Activated T-helper 1 cell treated with anti-CD3 and anti-CD28 coated beads, Interleukin-12 subunit alpha, Interleukin-12 subunit beta, Interleukin-2, Interleukin-4 antibody, amounts not matched to agents 30 ng/mL and 10 ng/mL and 1 ng/mL, durations not matched to agents 14 hours and 24 hours and 36 hours (primary cell): ENCODE measurements around the gene SGTA. TPM values are rescaled to one million over a fixed set of nuclear protein-coding genes. Genes with fewer than 3 reads are reported as not detected.
"Not testable (repeated sequence)": the region's sequence is repeated elsewhere in the genome, so short reads cannot be mapped to it uniquely, and the experiment has no call there.

Source experiments
- DNase-seq: peaks from one replicate; pipeline ENCODE4 v3.0.0; 2021; ENCODE audit warnings: low spot score
- H3K27ac Mint-ChIP-seq: one replicate; pipeline ENCODE4 v1.8.0; 2021; ENCODE audit warnings: mild to moderate bottlenecking, mixed read lengths
- H3K27me3 Mint-ChIP-seq: one replicate; pipeline ENCODE4 v1.8.0; 2022; ENCODE audit warnings: mild to moderate bottlenecking, moderate library complexity, mixed read lengths; ENCODE audit not compliant: insufficient read depth
- H3K36me3 Mint-ChIP-seq: one replicate; pipeline ENCODE4 v1.8.0; 2021; ENCODE audit warnings: low read depth, mixed read lengths
- H3K4me1 Mint-ChIP-seq: one replicate; pipeline ENCODE4 v1.8.0; 2021; ENCODE audit warnings: low read depth, mixed read lengths
- H3K4me3 Mint-ChIP-seq: one replicate; pipeline ENCODE4 v1.8.0; 2021; ENCODE audit warnings: mild to moderate bottlenecking, moderate library complexity, mixed read lengths
- H3K9me3 Mint-ChIP-seq: one replicate; pipeline ENCODE4 v1.8.0; 2021; ENCODE audit warnings: mixed read lengths
- intact Hi-C: fragments of 100-400 bp; cut with micrococcal nuclease; formaldehyde crosslinking; loops from one replicate; pipeline ENCODE4 v1.15.1; 2024
- total RNA-seq: library from RNA; stranded (reverse); gene quantifications from 2 replicates; pipeline ENCODE4 v1.2.3, GENCODE V29; 2022

Gene SGTA
- 73.4 and 77.8 TPM in 2 replicates for total RNA-seq

- Mint-ChIP-seq H3K4me1 (peaks cover 62% of the 10 kb centered on the region), H3K27me3 (no peaks in the 10 kb centered on the region)
- intact Hi-C loops, result loop anchor here (1.0 to 10.0 kb wide), 8 partner anchors 58 to 1376 kb away; partner anchors contain the start of genes AP3D1, DAZAP1, GADD45B and MFSD12
Measured at GRCh38 chr19:2782936-2783780, at the start of gene SGTA. Gene SGTA (minus strand): TSS chr19:2783273. CDS start chr19:2769068, 14,205 bp downstream.

GRCh38 chr19:2827840-2828489, 44.9 kb upstream of the SGTA start:
- Mint-ChIP-seq H3K4me1 (no peaks in the 10 kb centered on the region), H3K27me3 (no peaks in the 10 kb centered on the region), H3K36me3 (peaks cover 22% of the 10 kb centered on the region), H3K4me3 (no peak overlapping the region), H3K9me3 (peaks cover 44% of the 10 kb centered on the region), H3K27ac (no peak overlapping the region)
- no peak for DNase-seq
- intact Hi-C loops, result no loop called here

More at GRCh38 chr19:2782936-2783780, at the start of gene SGTA:
- H3K36me3 Mint-ChIP-seq, result peaks cover 12% of the 10 kb centered on the region
- peak within 1 kb of the TSS; percentile 89 for H3K27ac Mint-ChIP-seq
- DNase-seq, result peak; percentile 96
- no peaks in the 10 kb centered on the region for H3K9me3 Mint-ChIP-seq
- peak within 1 kb of the TSS; percentile 98 for H3K4me3 Mint-ChIP-seq

GRCh38 chr19:2827022-2827421, 43.9 kb upstream of the SGTA start:
- H3K9me3 Mint-ChIP-seq, result peaks cover 35% of the 10 kb centered on the region
- no peak for DNase-seq
- no peak overlapping the region for H3K27ac Mint-ChIP-seq
- intact Hi-C loops, result no loop called here
- H3K4me1 Mint-ChIP-seq, result no peaks in the 10 kb centered on the region
- H3K36me3 Mint-ChIP-seq, result peaks cover 19% of the 10 kb centered on the region
- H3K4me3 Mint-ChIP-seq, result no peak overlapping the region
- H3K27me3 Mint-ChIP-seq, result no peaks in the 10 kb centered on the region

- intact Hi-C loops, result no loop called here
- no peaks in the 10 kb centered on the region for H3K4me1 Mint-ChIP-seq
- H3K27me3 Mint-ChIP-seq, result no peaks in the 10 kb centered on the region
- H3K27ac Mint-ChIP-seq, result no peak overlapping the region
- no peak for DNase-seq
- H3K4me3 Mint-ChIP-seq, result no peak overlapping the region
- H3K36me3 Mint-ChIP-seq, result peaks cover 18% of the 10 kb centered on the region
- peaks cover 26% of the 10 kb centered on the region for H3K9me3 Mint-ChIP-seq
Measured at GRCh38 chr19:2824129-2824528, 41.1 kb upstream of the SGTA start.

GRCh38 chr19:2823646-2824045, 40.6 kb upstream of the SGTA start:
- no peak overlapping the region for H3K4me3 Mint-ChIP-seq
- no peak overlapping the region for H3K27ac Mint-ChIP-seq
- H3K27me3 Mint-ChIP-seq, result no peaks in the 10 kb centered on the region
- peaks cover 24% of the 10 kb centered on the region for H3K9me3 Mint-ChIP-seq
- no peak for DNase-seq
- intact Hi-C loops, result no loop called here
- peaks cover 16% of the 10 kb centered on the region for H3K36me3 Mint-ChIP-seq
- H3K4me1 Mint-ChIP-seq, result no peaks in the 10 kb centered on the region

- no peak overlapping the region for H3K4me3 Mint-ChIP-seq
- no peaks in the 10 kb centered on the region for H3K27me3 Mint-ChIP-seq
- no peak for DNase-seq
- intact Hi-C loops, result no loop called here
- H3K9me3 Mint-ChIP-seq, result peaks cover 16% of the 10 kb centered on the region
- H3K4me1 Mint-ChIP-seq, result no peaks in the 10 kb centered on the region
- H3K27ac Mint-ChIP-seq, result no peak overlapping the region
- H3K36me3 Mint-ChIP-seq, result peaks cover 14% of the 10 kb centered on the region
Measured at GRCh38 chr19:2822846-2823245, 39.8 kb upstream of the SGTA start.

GRCh38 chr19:2820112-2820702, 37.1 kb upstream of the SGTA start:
- Mint-ChIP-seq H3K9me3 (peaks cover 5% of the 10 kb centered on the region), H3K36me3 (peaks cover 3% of the 10 kb centered on the region), H3K27me3 (no peaks in the 10 kb centered on the region), H3K4me3 (peak overlapping the region; percentile 81), H3K4me1 (no peaks in the 10 kb centered on the region), H3K27ac (no peak overlapping the region)
- no peak for DNase-seq
- intact Hi-C loops, result no loop called here

- DNase-seq, result peak; percentile 95
- H3K27ac Mint-ChIP-seq, result no peak within 1 kb of the TSS
- no peaks in the 10 kb centered on the region for H3K27me3 Mint-ChIP-seq
- H3K4me1 Mint-ChIP-seq, result no peaks in the 10 kb centered on the region
- peaks cover 3% of the 10 kb centered on the region for H3K36me3 Mint-ChIP-seq
- peak within 1 kb of the TSS; percentile 82 for H3K4me3 Mint-ChIP-seq
- peaks cover 4% of the 10 kb centered on the region for H3K9me3 Mint-ChIP-seq
- intact Hi-C loops, result loop anchor here (1.0 kb wide), 3 partner anchors 22 to 117 kb away; partner anchors contain the start of genes GNG7, THOP1 and ZNF555
Measured at GRCh38 chr19:2819540-2820111, 36.6 kb upstream of the SGTA start, which contains the start of gene ZNF554. Gene ZNF554 (plus strand): TSS chr19:2819868. CDS start chr19:2820072, 204 bp downstream.

- H3K4me3 Mint-ChIP-seq, H3K9me3 Mint-ChIP-seq, H3K36me3 Mint-ChIP-seq, DNase-seq, H3K27ac Mint-ChIP-seq, intact Hi-C loops, H3K4me1 Mint-ChIP-seq, H3K27me3 Mint-ChIP-seq: not testable (repeated sequence)
Measured at GRCh38 chr19:2817237-2817829, 34.3 kb upstream of the SGTA start.

- no peaks in the 10 kb centered on the region for H3K9me3 Mint-ChIP-seq
- no peaks in the 10 kb centered on the region for H3K36me3 Mint-ChIP-seq
- no peaks in the 10 kb centered on the region for H3K27me3 Mint-ChIP-seq
- H3K4me1 Mint-ChIP-seq, result no peaks in the 10 kb centered on the region
- DNase-seq, result no peak
- no peak overlapping the region for H3K27ac Mint-ChIP-seq
- H3K4me3 Mint-ChIP-seq, result no peak overlapping the region
- intact Hi-C loops, result no loop called here
Measured at GRCh38 chr19:2816641-2817040, 33.6 kb upstream of the SGTA start.

- H3K27me3 Mint-ChIP-seq, result no peaks in the 10 kb centered on the region
- H3K4me1 Mint-ChIP-seq, result no peaks in the 10 kb centered on the region
- no peak overlapping the region for H3K4me3 Mint-ChIP-seq
- DNase-seq, result no peak
- no peak overlapping the region for H3K27ac Mint-ChIP-seq
- H3K36me3 Mint-ChIP-seq, result no peaks in the 10 kb centered on the region
- H3K9me3 Mint-ChIP-seq, result no peaks in the 10 kb centered on the region
- intact Hi-C loops, result no loop called here
Measured at GRCh38 chr19:2815923-2816322, 32.9 kb upstream of the SGTA start.

- Mint-ChIP-seq H3K27me3 (no peaks in the 10 kb centered on the region), H3K4me1 (no peaks in the 10 kb centered on the region), H3K36me3 (no peaks in the 10 kb centered on the region), H3K27ac (no peak overlapping the region), H3K4me3 (no peak overlapping the region), H3K9me3 (no peaks in the 10 kb centered on the region)
- intact Hi-C loops, result no loop called here
- DNase-seq, result no peak
Measured at GRCh38 chr19:2815191-2815614, 32.1 kb upstream of the SGTA start.
